Gastrocnemius medialis (tissue), 4 donors: ENCODE results near the gene SLC5A12.

Source experiments
- POLR2A ChIP-seq, 2 donors: fragments of 450-650 bp; IDR thresholded peaks; one replicate each; pipeline ENCODE4 v1.6.1; 2017; ENCODE audit warnings: antibody characterized with exemption in 2 of 2, mild to moderate bottlenecking in 2 of 2, moderate library complexity in 2 of 2
- TF ChIP-seq, protein P1 (sequence below), 5 experiments: fragments of 450-650 bp in 3 of 5; fragments of 200-600 bp in 2 of 5; sonication (generic) in 2 of 5; IDR thresholded peaks in 4 of 5; conservative IDR thresholded peaks in 1 of 5; 1 replicate in 4 of 5; 2 replicates in 1 of 5; pipeline ENCODE4 v1.5.1; 2016 to 2019; ENCODE audit warnings: antibody characterized with exemption in 5 of 5, mild to moderate bottlenecking in 3 of 5, moderate library complexity in 3 of 5

GRCh38 chr11:26676641-26677040 lies 45.2 kb downstream of the SLC5A12 start:
- TF ChIP-seq, protein P1, sequence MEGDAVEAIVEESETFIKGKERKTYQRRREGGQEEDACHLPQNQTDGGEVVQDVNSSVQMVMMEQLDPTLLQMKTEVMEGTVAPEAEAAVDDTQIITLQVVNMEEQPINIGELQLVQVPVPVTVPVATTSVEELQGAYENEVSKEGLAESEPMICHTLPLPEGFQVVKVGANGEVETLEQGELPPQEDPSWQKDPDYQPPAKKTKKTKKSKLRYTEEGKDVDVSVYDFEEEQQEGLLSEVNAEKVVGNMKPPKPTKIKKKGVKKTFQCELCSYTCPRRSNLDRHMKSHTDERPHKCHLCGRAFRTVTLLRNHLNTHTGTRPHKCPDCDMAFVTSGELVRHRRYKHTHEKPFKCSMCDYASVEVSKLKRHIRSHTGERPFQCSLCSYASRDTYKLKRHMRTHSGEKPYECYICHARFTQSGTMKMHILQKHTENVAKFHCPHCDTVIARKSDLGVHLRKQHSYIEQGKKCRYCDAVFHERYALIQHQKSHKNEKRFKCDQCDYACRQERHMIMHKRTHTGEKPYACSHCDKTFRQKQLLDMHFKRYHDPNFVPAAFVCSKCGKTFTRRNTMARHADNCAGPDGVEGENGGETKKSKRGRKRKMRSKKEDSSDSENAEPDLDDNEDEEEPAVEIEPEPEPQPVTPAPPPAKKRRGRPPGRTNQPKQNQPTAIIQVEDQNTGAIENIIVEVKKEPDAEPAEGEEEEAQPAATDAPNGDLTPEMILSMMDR (IDR thresholded peaks at IDR 0.05 in 4 of 5, conservative IDR thresholded peaks at IDR 0.05 in 1 of 5): no peak
- TF ChIP-seq POLR2A (IDR thresholded peaks at IDR 0.05): no peak
